Stimulated activated naive CD8-positive, alpha-beta T cell treated with anti-CD3 and anti-CD28 coated beads, Interleukin-15, amount 100 ng/mL, for 72 hours (primary cell): Measurements from ENCODE around the gene DNAJC3.
"Not testable (repeated sequence)": the region's sequence is repeated elsewhere in the genome, so short reads cannot be mapped to it uniquely, and the experiment has no call there.

Experiments
- ATAC-seq: fragments of 150-1000 bp; cut with Tn5 transposase; 2 replicates; pipeline ENCODE4 v1.10.0; 2021; ENCODE audit warnings: mild to moderate bottlenecking, moderate library complexity
- DNase-seq, 2 donors: peaks; one replicate each; pipeline ENCODE4 v3.0.0; 2021 to 2022
- H3K27ac Mint-ChIP-seq, 2 donors: one replicate each; pipeline ENCODE4 v1.8.0; 2022; ENCODE audit warnings: mild to moderate bottlenecking in 2 of 2, mixed read lengths in 2 of 2, moderate library complexity in 2 of 2
- H3K27me3 Mint-ChIP-seq: one replicate; pipeline ENCODE4 v1.8.0; 2022; ENCODE audit warnings: mixed read lengths
- H3K4me1 Mint-ChIP-seq: one replicate; pipeline ENCODE4 v1.8.0; 2022; ENCODE audit warnings: mild to moderate bottlenecking, mixed read lengths
- H3K4me3 Mint-ChIP-seq, 2 donors: one replicate each; pipeline ENCODE4 v1.8.0; 2022; ENCODE audit warnings: mild to moderate bottlenecking in 2 of 2, mixed read lengths in 2 of 2, moderate library complexity in 1 of 2
- H3K9me3 Mint-ChIP-seq, 2 donors: one replicate each; pipeline ENCODE4 v1.8.0; 2022; ENCODE audit warnings: mixed read lengths in 2 of 2

Gene DNAJC3

GRCh38 chr13:95652821-95653220, 24.1 kb upstream of the DNAJC3 start:
- DNase-seq (no peak), ATAC-seq (no peak)
- Mint-ChIP-seq H3K4me1 (no peaks in the 10 kb centered on the region), H3K9me3 (peaks cover 0 to 8% of the 10 kb centered on the region in 2 donors), H3K27me3 (peaks cover 26% of the 10 kb centered on the region), H3K27ac (no peak overlapping the region), H3K4me3 (no peak overlapping the region)

GRCh38 chr13:95656386-95657015, 20.4 kb upstream of the DNAJC3 start:
- Mint-ChIP-seq H3K9me3 (peaks cover 0 to 8% of the 10 kb centered on the region in 2 donors), H3K4me3 (no peak overlapping the region), H3K4me1 (no peaks in the 10 kb centered on the region), H3K27me3 (peaks cover 23% of the 10 kb centered on the region), H3K27ac (no peak overlapping the region)
- ATAC-seq (no peak), DNase-seq (no peak)

- Mint-ChIP-seq H3K4me3 (no peak overlapping the region), H3K9me3 (peaks cover 8 to 13% of the 10 kb centered on the region in 2 donors), H3K4me1 (no peaks in the 10 kb centered on the region), H3K27me3 (peaks cover 22% of the 10 kb centered on the region), H3K27ac (no peak overlapping the region)
- ATAC-seq (no peak), DNase-seq (no peak)
These were observed 17.4 kb upstream of the DNAJC3 start for GRCh38 chr13:95659500-95659899.

DNA sequence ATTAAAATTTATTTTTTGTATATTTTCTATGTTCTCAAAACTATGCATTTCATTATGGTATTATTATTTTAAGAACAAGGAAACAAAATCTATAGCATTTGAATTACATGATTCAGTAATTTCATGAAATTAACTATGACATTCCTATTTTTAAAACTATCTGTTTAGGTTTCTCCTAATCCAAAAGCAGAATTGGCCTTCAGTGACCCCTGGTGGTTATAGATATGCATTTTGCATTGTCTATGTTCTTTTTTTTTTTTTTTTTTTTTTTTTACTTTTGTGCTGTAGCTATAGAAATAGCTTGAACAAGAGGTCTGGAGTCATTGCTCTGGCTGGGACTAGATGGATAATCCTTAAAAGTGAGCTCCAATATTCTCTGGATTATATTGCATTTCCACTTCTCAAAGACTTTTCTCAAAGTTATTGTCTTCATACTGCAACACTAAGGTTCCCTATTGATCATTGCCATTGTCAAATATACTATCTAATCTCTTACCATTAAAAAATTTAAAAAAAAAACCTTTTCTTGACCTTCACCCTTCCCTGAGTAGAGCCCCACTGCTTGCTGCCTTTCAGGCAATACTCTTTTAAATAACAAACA, 15.9 kb upstream of the DNAJC3 start:
- no peak for DNase-seq
- Mint-ChIP-seq H3K27me3 (peaks cover 22% of the 10 kb centered on the region), H3K4me3 (no peak overlapping the region), H3K4me1 (no peaks in the 10 kb centered on the region), H3K9me3 (peaks cover 22% of the 10 kb centered on the region in 2 donors), H3K27ac (no peak overlapping the region)
- ATAC-seq: no peak

- H3K27me3 Mint-ChIP-seq, ATAC-seq, H3K4me3 Mint-ChIP-seq, H3K4me1 Mint-ChIP-seq, DNase-seq, H3K27ac Mint-ChIP-seq: not testable (repeated sequence)
- peaks cover 55 to 63% of the 10 kb centered on the region in 2 donors for H3K9me3 Mint-ChIP-seq
These were observed 9.7 kb upstream of the DNAJC3 start for GRCh38 chr13:95667235-95667634.

DNA sequence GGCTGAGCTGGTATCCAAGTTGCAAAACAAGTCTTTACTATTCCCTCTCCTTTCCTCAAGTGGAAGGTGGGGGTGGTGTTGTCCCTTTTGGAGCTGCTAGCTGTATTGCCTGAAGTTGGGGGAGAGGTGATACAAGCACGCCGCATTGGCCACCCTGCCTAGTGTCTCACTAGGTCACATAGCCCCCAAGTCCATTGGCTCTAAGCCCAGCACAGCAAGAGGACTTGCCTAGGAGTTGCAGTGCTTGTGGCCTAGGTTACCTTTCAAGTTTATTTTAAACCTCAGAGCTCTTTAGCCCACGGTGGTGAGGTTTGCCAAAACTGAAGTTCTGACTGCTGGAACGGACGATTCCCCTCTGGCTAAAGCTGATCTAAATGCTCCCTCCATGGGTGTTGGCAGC, 5.3 kb upstream of the DNAJC3 start:
- DNase-seq: no peak
- no peak for ATAC-seq
- Mint-ChIP-seq H3K27me3 (no peaks in the 10 kb centered on the region), H3K4me3 (no peak overlapping the region), H3K27ac (no peak overlapping the region), H3K4me1 (peaks cover 16% of the 10 kb centered on the region), H3K9me3 (peaks cover 29 to 43% of the 10 kb centered on the region in 2 donors)

- Mint-ChIP-seq H3K9me3 (peaks cover 0 to 3% of the 10 kb centered on the region in 2 donors), H3K27me3 (no peaks in the 10 kb centered on the region), H3K4me3 (peak overlapping the region; percentile 91 to 98), H3K4me1 (peaks cover 42% of the 10 kb centered on the region), H3K27ac (peak overlapping the region; percentile 88 to 98)
- ATAC-seq (peak; percentile 21), DNase-seq (peak; percentile 14 to 38)
These were observed 706 bp upstream of the DNAJC3 start for GRCh38 chr13:95676105-95676761.

GRCh38 chr13:95677564-95678266, 776 bp downstream of the DNAJC3 start:
- Mint-ChIP-seq H3K27me3 (no peaks in the 10 kb centered on the region), H3K9me3 (no peaks in the 10 kb centered on the region), H3K4me3 (peak overlapping the region; percentile 91 to 98), H3K27ac (peak overlapping the region; percentile 64 to 89), H3K4me1 (peaks cover 57% of the 10 kb centered on the region)
- DNase-seq: peak in 1 of 2 donors; percentile 10
- no peak for ATAC-seq

DNA sequence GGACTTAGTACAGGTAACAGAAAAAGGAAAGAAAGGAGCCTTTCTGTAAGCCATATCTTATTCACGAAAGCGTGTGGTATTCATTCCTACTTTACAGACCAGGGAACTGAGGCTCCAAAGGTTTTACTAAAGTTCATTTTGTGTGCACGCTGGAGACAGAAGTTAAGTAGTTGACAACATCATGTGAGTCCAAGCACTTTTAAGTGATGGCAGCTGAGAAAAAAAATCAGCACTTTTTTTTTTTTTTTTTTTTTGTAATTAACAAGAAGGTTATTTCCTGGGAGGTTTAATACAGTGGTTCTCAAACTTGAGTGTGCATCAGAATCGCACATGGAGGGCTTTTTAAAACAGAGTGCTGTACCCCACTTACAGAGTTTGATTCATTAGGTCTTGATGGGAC, 2.0 kb downstream of the DNAJC3 start:
- peak overlapping the region; percentile 91 to 98 for H3K4me3 Mint-ChIP-seq
- H3K4me1 Mint-ChIP-seq: peaks cover 66% of the 10 kb centered on the region
- ATAC-seq (no peak), DNase-seq (no peak)
- H3K27me3 Mint-ChIP-seq: no peaks in the 10 kb centered on the region
- H3K9me3 Mint-ChIP-seq: no peaks in the 10 kb centered on the region
- no peak overlapping the region for H3K27ac Mint-ChIP-seq

GRCh38 chr13:95679722-95680121, 2.8 kb downstream of the DNAJC3 start:
- H3K4me3 Mint-ChIP-seq: peak overlapping the region in 1 of 2 donors; percentile 91
- peaks cover 70% of the 10 kb centered on the region for H3K4me1 Mint-ChIP-seq
- H3K27ac Mint-ChIP-seq: no peak overlapping the region
- no peak for ATAC-seq
- H3K27me3 Mint-ChIP-seq: no peaks in the 10 kb centered on the region
- no peaks in the 10 kb centered on the region for H3K9me3 Mint-ChIP-seq
- DNase-seq: no peak

DNA sequence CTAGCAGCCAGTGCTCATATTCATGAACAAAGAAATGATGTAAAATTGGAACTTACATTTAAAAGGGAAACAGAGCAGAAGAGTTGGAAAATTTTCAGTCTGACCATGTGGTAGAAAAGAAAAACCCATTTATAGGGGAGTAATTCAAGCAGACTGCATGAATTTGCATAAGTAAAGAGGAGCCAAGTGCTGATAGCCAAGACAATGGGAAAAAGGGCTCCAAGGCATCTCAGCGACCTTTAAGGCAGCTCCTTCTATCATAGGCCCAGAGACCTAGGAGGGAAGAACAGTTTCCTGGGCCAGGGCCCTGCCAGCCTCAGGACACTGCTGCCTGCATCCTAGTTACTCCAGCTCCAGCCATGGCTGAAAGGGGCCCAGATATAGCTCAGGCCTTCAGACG, 7.5 kb downstream of the DNAJC3 start:
- Mint-ChIP-seq H3K27me3 (no peaks in the 10 kb centered on the region), H3K9me3 (peaks cover 15 to 31% of the 10 kb centered on the region in 2 donors), H3K4me1 (peaks cover 80% of the 10 kb centered on the region), H3K4me3 (no peak overlapping the region), H3K27ac (no peak overlapping the region)
- DNase-seq: no peak
- ATAC-seq: no peak

DNA sequence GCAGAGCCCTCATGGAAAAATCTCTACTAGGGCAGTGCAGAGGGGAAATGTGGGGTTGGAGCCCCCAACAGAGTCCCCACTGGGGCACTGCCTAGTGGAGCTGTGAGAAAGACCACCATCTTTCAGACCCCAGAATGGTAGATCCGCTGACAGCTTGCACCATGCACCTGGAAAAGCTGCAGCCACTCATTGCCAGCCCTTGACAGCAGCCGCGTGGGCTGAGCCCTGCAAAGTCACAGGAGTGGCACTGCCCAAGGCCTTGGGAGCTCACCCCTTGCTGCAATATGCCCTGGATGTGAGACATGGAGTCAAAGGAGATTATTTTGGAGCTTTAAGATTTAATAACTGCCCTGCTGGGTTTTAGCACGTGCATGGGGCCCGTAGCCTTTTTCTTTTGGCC, 8.0 kb downstream of the DNAJC3 start:
- Mint-ChIP-seq H3K4me1 (peaks cover 78% of the 10 kb centered on the region), H3K9me3 (peaks cover 15 to 33% of the 10 kb centered on the region in 2 donors)
- not testable (repeated sequence) for H3K4me3 Mint-ChIP-seq, DNase-seq, H3K27ac Mint-ChIP-seq, ATAC-seq, H3K27me3 Mint-ChIP-seq

GRCh38 chr13:95689582-95689926, 12.6 kb downstream of the DNAJC3 start:
- Mint-ChIP-seq H3K9me3 (peaks cover 15 to 33% of the 10 kb centered on the region in 2 donors), H3K4me3 (peak overlapping the region; percentile 34 to 38), H3K27me3 (no peaks in the 10 kb centered on the region), H3K27ac (peak overlapping the region; percentile 63 to 77), H3K4me1 (peaks cover 48% of the 10 kb centered on the region)
- no peak for DNase-seq
- peak; percentile 84 for ATAC-seq

DNA sequence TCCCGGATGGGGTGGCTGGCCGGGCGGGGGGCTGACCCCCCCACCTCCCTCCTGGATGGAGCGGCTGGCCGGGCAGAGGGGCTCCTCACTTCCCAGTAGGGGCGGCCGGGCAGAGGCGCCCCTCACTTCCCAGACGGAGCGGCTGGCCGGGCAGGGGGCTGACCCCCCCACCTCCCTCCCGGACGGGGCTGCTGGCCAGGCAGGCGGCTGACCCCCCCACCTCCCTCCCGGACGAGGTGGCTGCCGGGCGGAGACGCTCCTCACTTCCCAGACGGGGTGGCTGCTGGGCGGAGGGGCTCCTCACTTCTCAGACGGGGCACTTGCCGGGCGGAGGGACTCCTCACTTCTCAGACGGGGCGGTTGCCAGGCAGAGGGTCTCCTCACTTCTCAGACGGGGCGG, 14.0 kb downstream of the DNAJC3 start:
- ATAC-seq, H3K27me3 Mint-ChIP-seq, H3K27ac Mint-ChIP-seq, H3K4me3 Mint-ChIP-seq, DNase-seq: not testable (repeated sequence)
- Mint-ChIP-seq H3K9me3 (peaks cover 15 to 32% of the 10 kb centered on the region in 2 donors), H3K4me1 (peaks cover 36% of the 10 kb centered on the region)

GRCh38 chr13:95697052-95697680, 20.2 kb downstream of the DNAJC3 start:
- no peaks in the 10 kb centered on the region for H3K9me3 Mint-ChIP-seq
- H3K4me1 Mint-ChIP-seq: peaks cover 29% of the 10 kb centered on the region
- DNase-seq (no peak), ATAC-seq (no peak)
- no peak overlapping the region for H3K4me3 Mint-ChIP-seq
- no peaks in the 10 kb centered on the region for H3K27me3 Mint-ChIP-seq
- H3K27ac Mint-ChIP-seq: peak overlapping the region in 1 of 2 donors; percentile 58
